Measurements from ENCODE around the gene RHBDD3.

Gene RHBDD3

GRCh38 chr22:29308791-29309262 is 41.0 kb upstream of the RHBDD3 start:
- H3K4me3 ChIP-seq (ENCODE audit: low read depth, low read length): peak overlapping the region; percentile 38
- no peak for TF ChIP-seq CTCF (conservative IDR thresholded peaks at IDR 0.05; ENCODE audit: low read depth, low read length)
- DNase-seq (ENCODE audit: low read depth): peak; percentile 86

DNA sequence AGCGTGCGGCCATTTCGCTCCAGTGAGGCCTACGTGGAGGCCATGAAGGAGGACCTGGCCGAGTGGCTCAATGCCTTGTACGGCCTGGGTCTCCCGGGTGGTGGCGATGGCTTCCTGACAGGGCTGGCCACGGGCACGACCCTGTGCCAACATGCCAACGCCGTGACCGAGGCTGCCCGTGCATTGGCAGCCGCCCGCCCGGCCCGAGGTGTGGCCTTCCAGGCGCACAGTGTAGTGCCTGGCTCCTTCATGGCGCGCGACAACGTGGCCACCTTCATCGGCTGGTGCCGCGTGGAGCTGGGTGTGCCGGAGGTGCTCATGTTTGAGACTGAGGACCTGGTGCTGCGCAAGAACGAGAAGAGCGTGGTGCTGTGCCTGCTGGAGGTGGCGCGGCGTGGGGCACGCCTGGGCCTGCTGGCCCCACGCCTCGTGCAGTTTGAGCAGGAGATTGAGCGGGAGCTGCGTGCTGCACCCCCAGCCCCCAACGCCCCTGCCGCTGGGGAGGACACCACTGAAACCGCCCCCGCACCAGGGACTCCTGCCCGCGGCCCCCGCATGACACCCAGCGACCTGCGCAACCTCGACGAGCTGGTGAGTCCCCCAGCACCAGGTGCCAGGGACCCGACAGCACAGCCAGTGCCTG is 40.5 kb upstream of the RHBDD3 start:
- H3K4me3 ChIP-seq (ENCODE audit: low read depth, low read length): peak overlapping the region; percentile 71
- no peak for DNase-seq (ENCODE audit: low read depth)
- no peak for TF ChIP-seq CTCF (conservative IDR thresholded peaks at IDR 0.05; ENCODE audit: low read depth, low read length)

- no peak for DNase-seq (ENCODE audit: low read depth)
- peak overlapping the region; percentile 71 for H3K4me3 ChIP-seq (ENCODE audit: low read depth, low read length)
- TF ChIP-seq CTCF (conservative IDR thresholded peaks at IDR 0.05; ENCODE audit: low read depth, low read length): no peak
Observed at GRCh38 chr22:29307596-29308147, 39.9 kb upstream of the RHBDD3 start.

- peak; percentile 85 for DNase-seq (ENCODE audit: low read depth)
- TF ChIP-seq CTCF (conservative IDR thresholded peaks at IDR 0.05; ENCODE audit: low read depth, low read length): no peak
- H3K4me3 ChIP-seq (ENCODE audit: low read depth, low read length): peak overlapping the region; percentile 71
Observed at GRCh38 chr22:29306835-29307595, 39.2 kb upstream of the RHBDD3 start.

DNA sequence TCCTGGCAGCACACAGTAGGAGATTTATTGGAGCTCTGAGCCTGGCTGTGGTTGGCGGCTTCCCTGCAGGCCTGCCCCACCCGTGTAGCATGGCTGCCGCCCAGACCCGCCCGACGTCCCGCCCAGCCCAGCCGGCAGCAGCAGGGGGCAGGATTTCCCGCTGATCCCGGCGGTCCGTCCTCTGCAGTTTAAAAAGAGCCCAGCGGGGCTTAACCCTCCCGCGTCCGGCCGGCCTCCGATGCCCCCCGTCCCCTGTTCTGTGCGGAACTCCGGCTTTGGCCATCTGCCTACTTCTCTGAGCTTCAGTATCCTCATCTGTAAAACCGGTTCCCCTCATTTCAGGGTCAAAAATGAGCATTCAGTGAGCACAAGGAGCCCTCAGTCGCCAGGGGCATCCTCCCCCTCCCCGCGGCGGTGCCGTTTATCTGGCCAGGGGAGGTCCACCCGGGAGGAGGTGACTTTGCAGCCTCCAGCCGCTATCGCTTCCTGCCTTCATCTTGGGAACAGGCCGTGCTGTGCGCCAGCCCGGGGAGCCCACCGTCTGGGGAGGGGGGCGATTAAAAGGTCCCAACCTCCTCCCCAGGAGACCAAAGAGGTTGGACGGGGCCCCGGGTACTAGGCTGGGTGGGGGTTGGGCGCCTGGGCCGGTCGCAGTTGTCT is 38.5 kb upstream of the RHBDD3 start, which contains the start of gene GAS2L1:
GAS2L1 (plus strand) TSS at position 476 of the 660 bp plus-strand sequence. CDS start 1,456 bp downstream, outside the sequence.
- peak; percentile 89 for DNase-seq (ENCODE audit: low read depth)
- TF ChIP-seq CTCF (conservative IDR thresholded peaks at IDR 0.05; ENCODE audit: low read depth, low read length): peak; percentile 65

GRCh38 chr22:29305836-29306174 is 38.0 kb upstream of the RHBDD3 start:
- no peak for TF ChIP-seq CTCF (conservative IDR thresholded peaks at IDR 0.05; ENCODE audit: low read depth, low read length)
- DNase-seq (ENCODE audit: low read depth): no peak
- H3K4me3 ChIP-seq (ENCODE audit: low read depth, low read length): peak overlapping the region; percentile 71

More for the DNA sequence above, 38.5 kb upstream of the RHBDD3 start, which contains the start of gene GAS2L1:
- peak within 1 kb of the TSS; percentile 71 for H3K4me3 ChIP-seq (ENCODE audit: low read depth, low read length)

All from choroid plexus epithelial cell (primary cell).